ENCODE results near the gene DUOX2.
"Not testable (repeated sequence)": the region's sequence is repeated elsewhere in the genome, so short reads cannot be mapped to it uniquely, and the experiment has no call there.

DUOX2 gene

GRCh38 chr15:45118996-45119395 lies 5.0 kb upstream of the DUOX2 start:
- no peak for DNase-seq (ENCODE audit: low spot score)

- DNase-seq (ENCODE audit: low spot score), result peak; percentile 93
These were observed 4.2 kb upstream of the DUOX2 start for GRCh38 chr15:45118131-45118588.

GRCh38 chr15:45117308-45118130 lies 3.5 kb upstream of the DUOX2 start:
- no peak for DNase-seq (ENCODE audit: low spot score)

GRCh38 chr15:45116482-45117307 lies 2.7 kb upstream of the DUOX2 start:
- DNase-seq (ENCODE audit: low spot score), result no peak

DNA sequence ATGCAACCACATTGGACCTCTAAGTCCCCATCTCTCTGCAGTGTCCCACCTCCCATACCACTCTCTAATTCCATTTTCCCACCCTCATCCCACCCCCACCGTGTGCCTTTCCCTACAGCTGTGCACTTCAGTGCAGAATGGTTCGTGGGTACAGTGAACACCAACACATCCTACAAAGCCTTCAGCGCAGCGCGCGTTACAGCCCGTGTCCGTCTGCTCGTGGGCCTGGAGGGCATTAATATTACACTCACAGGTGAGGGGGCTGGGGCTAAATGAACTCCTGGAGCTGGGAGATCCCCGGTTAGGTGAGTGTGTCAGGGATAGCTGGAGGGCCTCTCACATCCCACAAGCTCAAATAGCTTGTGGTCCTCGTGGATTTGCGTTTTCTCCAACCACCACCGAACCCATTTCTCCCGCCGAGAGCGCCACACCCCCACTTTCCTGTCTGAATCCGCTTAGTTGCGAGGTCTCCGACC lies 2.1 kb upstream of the DUOX2 start:
- DNase-seq (ENCODE audit: low spot score), result no peak

DNA sequence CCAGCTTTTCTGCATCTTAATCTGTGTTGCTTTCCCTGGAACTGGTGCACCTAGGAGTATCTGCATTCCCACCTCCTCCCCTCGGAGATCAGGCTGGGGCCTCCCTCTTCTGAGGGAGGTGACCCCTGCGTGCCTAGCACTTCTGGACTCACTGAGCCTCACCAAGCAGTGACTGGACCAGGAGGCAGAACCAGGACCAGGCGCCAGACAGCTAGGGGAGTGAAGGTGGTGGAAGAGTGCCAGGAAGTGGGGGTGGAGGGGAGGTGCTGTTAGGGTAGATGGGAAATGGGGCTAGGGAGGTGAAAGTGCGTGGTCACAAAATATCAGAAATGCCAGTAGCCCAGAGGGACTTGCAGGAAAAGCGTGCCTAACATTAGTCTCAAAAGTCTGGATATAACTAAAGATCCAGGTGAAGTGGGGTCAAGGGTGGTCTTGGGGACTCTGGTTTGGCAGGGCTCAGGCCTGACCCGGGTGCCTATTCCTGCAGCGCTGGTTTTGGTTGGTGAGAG lies 1.4 kb upstream of the DUOX2 start:
- DNase-seq (ENCODE audit: low spot score), result no peak

- no peak for DNase-seq (ENCODE audit: low spot score)
These were observed 746 bp upstream of the DUOX2 start for GRCh38 chr15:45114751-45115085.

DNA sequence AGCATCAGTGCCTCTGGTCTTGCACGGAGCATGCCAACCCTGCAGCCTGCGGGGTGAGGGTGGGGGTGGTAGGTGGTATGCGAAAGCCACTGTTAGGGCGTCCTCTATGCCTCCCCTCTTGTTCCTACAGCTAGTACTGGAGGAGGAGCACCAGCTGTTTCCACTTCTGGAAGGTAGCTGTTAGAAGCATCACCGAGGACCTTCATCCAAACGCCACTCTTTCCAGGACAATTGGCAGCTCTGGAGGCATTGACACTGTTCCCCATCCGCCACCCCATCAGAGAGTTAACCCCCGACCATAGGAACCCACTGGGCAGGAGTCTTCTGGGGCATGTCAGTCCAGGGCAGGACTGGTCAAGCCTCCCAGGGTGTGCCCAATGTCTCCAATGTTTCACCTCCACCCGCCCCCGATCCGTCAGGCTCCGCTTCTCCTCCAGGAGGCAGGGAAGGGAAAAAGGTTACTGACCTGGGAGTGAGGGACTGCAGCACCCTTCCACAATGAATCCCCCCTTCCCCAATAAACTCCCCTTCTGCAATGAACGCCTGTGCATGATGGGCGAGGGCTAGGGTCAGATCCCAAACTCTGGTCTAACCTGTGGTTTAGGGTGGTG lies 487 bp downstream of the DUOX2 start:
- DNase-seq (ENCODE audit: low spot score), result no peak

GRCh38 chr15:45112591-45113379 lies 1.2 kb downstream of the DUOX2 start:
- peak; percentile 70 for DNase-seq (ENCODE audit: low spot score)

- DNase-seq (ENCODE audit: low spot score), result no peak
These were observed 1.8 kb downstream of the DUOX2 start for GRCh38 chr15:45112143-45112590.

DNA sequence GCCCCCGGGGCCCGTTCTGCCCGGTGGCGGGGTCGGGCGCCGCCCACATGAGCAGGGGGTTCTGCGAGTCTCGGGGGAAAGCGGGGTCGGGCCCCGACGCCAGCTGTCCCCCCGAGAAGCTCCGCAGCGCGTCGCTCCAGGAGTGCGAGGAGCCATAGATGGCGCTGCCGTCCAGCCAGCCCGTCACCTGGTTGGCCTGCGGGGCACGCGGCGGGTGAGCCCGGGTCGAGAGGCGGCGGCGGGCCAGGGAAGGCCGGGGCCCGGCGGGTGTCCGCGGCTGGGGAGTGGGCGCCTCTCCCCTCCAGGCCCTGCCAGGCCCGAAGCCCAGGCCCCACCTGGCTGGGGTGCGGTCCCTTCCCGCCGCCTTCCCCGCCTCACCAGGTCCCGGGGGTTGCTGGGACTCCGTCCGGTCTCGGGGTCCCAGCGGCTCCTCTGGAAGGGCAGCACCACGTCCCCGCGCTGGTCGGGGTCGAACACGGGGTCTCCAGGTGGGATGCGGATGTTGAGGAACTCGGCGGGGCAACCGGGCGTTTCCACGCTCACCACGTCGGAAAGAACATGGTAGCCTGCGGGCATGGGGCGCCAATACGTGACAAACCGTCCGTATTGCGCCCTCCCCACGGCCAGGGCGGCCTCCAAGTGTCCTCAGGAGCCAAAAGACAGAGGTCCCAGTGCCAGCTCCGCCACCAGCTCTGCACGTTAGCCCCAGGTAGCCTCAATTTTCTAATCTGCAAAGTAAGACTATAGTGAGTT lies 2.4 kb downstream of the DUOX2 start:
- no peak for DNase-seq (ENCODE audit: low spot score)

DNA sequence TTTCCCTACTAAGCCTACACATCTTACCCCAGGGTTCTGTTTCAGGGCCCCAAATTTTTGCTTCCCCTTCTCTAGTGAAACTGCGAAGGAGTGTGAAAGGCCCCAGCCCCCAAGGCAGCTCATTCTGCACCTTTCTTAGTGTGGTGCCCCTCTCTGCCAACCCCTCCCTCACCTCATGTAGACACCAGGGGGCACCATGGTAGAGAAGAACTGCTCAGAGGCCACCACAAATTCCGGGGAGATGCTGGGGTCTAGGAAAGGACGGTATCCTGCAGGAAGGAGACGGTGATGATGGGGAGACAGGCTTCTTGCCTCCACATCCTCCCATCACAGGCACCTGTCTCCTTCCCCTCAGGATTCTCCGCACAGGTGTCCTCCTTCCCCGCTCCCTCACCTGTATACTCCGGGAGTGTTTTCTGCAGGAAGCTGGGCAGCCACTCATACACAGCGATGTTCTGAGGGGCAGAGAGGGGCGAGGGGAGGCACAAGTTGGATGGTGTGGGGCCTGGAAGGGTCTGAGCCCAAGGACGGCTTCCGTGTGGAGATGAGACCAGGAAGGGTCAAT lies 3.6 kb downstream of the DUOX2 start:
- no peak for DNase-seq (ENCODE audit: low spot score)

DNA sequence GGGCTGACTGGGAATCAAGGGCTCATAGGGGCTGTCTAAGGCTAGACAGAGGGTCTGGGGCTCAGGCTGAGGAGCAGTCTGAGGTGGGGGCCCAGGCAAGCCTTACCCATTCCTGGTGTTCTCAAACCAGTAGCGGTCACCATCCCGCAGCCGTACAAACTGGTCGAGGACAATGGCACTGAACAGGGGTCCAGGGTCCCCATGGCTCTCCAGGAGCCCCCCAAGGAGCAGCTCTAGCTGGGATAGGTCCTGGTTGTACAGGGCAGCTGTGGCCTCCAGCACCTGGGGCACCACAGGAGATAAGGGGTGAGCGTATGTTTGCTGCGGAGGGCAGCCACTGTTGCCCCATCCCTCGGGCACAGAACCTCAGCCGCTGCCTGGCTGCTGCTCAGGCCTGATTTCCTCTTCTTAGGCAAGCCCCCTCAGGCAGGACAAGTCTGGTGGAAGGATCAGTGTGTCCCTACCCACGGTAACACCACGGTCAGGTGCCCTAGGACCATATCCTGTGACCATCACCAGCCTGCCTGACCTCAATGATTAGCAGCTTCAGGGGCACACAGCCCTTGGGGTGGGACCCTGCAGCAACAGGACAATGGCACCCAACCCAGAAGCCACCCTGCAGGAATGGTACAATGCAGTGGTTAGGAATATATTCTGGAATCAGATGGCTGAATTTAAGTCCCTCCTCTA lies 5.9 kb downstream of the DUOX2 start:
- DNase-seq (ENCODE audit: low spot score), result no peak

GRCh38 chr15:45106002-45106790 lies 7.8 kb downstream of the DUOX2 start:
- no peak for DNase-seq (ENCODE audit: low spot score)

- DNase-seq (ENCODE audit: low spot score), result no peak
These were observed 8.4 kb downstream of the DUOX2 start for GRCh38 chr15:45105586-45105985.

GRCh38 chr15:45104170-45104569 lies 9.8 kb downstream of the DUOX2 start:
- DNase-seq (ENCODE audit: low spot score), result not testable (repeated sequence)

- no peak for DNase-seq (ENCODE audit: low spot score)
These were observed 11.7 kb downstream of the DUOX2 start for GRCh38 chr15:45102226-45102625.

DNA sequence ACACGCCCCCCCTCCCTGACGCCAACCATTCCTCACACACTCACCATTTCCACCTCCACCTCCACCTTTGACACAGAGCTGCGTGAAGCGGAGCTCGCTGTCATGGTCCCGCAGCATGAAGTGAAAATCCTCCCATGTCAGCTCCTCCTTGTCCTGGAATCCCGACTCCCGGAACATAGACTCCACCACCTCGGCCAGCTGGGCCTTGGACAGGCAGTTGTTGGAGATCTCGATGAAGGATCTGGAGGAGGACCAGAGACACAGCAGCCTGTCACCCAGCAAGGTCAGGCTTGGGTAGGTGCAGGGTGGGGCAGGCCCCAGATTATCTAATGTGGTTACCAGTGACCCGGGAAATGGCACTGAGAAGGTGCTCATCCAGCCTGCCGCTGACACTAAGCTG lies 12.2 kb downstream of the DUOX2 start:
- DNase-seq (ENCODE audit: low spot score), result no peak
